PFSK-1 (cell line): ENCODE results near the gene XNDC1N.

ENCODE experiments used
- POLR2AphosphoS5 ChIP-seq: IDR thresholded peaks from 2 replicates; pipeline ENCODE4 v1.6.1; 2012; ENCODE audit warnings: low read depth, mild to moderate bottlenecking, control low read depth, low read length, moderate library complexity
- TAF1 ChIP-seq: IDR thresholded peaks from 2 replicates; pipeline ENCODE4 v1.6.1; 2012; ENCODE audit warnings: low read length, control low read depth, borderline replicate concordance; ENCODE audit not compliant: insufficient read depth

- TF ChIP-seq POLR2AphosphoS5 (no peak), TAF1 (no peak)
Measured at GRCh38 chr11:71929491-71929890, 1.1 kb upstream of the XNDC1N start.
